Transverse colon (tissue), 4 donors: ENCODE data around the gene LARP4. TPM values are rescaled to one million over a fixed set of nuclear protein-coding genes. Genes with fewer than 3 reads are reported as not detected.

Experiments
- DNase-seq: peaks from one replicate; pipeline ENCODE4 v3.0.0-alpha.2; 2019
- H3K27ac ChIP-seq, 4 donors: fragments of 200-600 bp; sonication (generic); 2 replicates each; pipeline ENCODE4 v1.5.1; 2016 to 2018; ENCODE audit warnings: inconsistent platforms in 4 of 4
- H3K27me3 ChIP-seq: fragments of 200-600 bp; sonication (generic); 2 replicates; pipeline ENCODE4 v1.5.1; 2017; ENCODE audit warnings: inconsistent platforms
- H3K36me3 ChIP-seq, 4 donors: fragments of 200-600 bp; sonication (generic); 2 replicates each; pipeline ENCODE4 v1.5.1; 2017 to 2019; ENCODE audit warnings: inconsistent platforms in 4 of 4
- H3K4me1 ChIP-seq, 4 donors: fragments of 200-600 bp; sonication (generic); 2 replicates each; pipeline ENCODE4 v1.5.1; 2017 to 2020; ENCODE audit warnings: inconsistent platforms in 4 of 4
- H3K4me3 ChIP-seq, 4 donors: fragments of 200-600 bp; sonication (generic); 1 replicate in 1 of 4; 2 replicates in 3 of 4; pipeline versions ENCODE4 v1.5.1 to v1.6.1; 2017 to 2019; ENCODE audit warnings: inconsistent platforms in 4 of 4
- H3K9me3 ChIP-seq, 2 donors: fragments of 200-600 bp; sonication (generic); 2 replicates each; pipeline ENCODE4 v1.5.1; 2017 to 2019; ENCODE audit warnings: inconsistent platforms in 2 of 2
- EP300 ChIP-seq: sonication (generic); formaldehyde crosslinking; IDR thresholded peaks from one replicate; pipeline ENCODE4 v1.6.1; 2017; ENCODE audit warnings: antibody characterized with exemption, low read depth
- POLR2A ChIP-seq: fragments of 450-650 bp; IDR thresholded peaks from one replicate; pipeline ENCODE4 v1.6.1; 2016; ENCODE audit warnings: antibody characterized with exemption, mild to moderate bottlenecking, moderate library complexity
- POLR2AphosphoS5 ChIP-seq, 3 donors: sonication (generic); formaldehyde crosslinking; IDR thresholded peaks; one replicate each; pipeline ENCODE4 v1.6.1; 2016; ENCODE audit warnings: antibody characterized with exemption in 3 of 3
- WGBS, 2 donors: methylation state at CpG; one replicate each; pipeline ENCODE4 v1.1.5; 2018; ENCODE audit warnings: low coverage in 1 of 2; 5-methylcytosine and 5-hydroxymethylcytosine counted together
- in situ Hi-C, 4 donors: fragments of 200-750 bp; cut with MboI; loops; one replicate each; pipeline versions ENCODE4 v1.15.0 to v1.15.1; 2017; ENCODE audit warnings: low sequenced_read_pairs in 3 of 4, low pct_ligation_motif_present in 1 of 4, low pct_unique_long_range_greater_than_20kb in 1 of 4
- intact Hi-C: fragments of 100-400 bp; cut with DNase I; formaldehyde crosslinking; loops from one replicate; pipeline ENCODE4 v1.15.1; 2023; ENCODE audit warnings: low total_unique reads
- total RNA-seq, 4 donors: library from RNA; depleted of rRNA; stranded (reverse); fragments of >200 nt; gene quantifications; one replicate each; pipeline ENCODE4 v1.1.0, GENCODE V29; 2016
- TF ChIP-seq, protein P1 (sequence below), 5 experiments: fragments of 200-600 bp in 3 of 5; fragments of 450-650 bp in 2 of 5; sonication (generic) in 3 of 5; IDR thresholded peaks; 1 replicate in 2 of 5; 2 replicates in 3 of 5; pipeline ENCODE4 v1.5.1; 2016 to 2017; ENCODE audit warnings: antibody characterized with exemption in 5 of 5, inconsistent platforms in 3 of 5, mild to moderate bottlenecking in 2 of 5, moderate library complexity in 1 of 5

The LARP4 gene
- total RNA-seq, 4 donors from 2014 or later, result 13.5 to 58.1 (median 39.6) TPM

DNA sequence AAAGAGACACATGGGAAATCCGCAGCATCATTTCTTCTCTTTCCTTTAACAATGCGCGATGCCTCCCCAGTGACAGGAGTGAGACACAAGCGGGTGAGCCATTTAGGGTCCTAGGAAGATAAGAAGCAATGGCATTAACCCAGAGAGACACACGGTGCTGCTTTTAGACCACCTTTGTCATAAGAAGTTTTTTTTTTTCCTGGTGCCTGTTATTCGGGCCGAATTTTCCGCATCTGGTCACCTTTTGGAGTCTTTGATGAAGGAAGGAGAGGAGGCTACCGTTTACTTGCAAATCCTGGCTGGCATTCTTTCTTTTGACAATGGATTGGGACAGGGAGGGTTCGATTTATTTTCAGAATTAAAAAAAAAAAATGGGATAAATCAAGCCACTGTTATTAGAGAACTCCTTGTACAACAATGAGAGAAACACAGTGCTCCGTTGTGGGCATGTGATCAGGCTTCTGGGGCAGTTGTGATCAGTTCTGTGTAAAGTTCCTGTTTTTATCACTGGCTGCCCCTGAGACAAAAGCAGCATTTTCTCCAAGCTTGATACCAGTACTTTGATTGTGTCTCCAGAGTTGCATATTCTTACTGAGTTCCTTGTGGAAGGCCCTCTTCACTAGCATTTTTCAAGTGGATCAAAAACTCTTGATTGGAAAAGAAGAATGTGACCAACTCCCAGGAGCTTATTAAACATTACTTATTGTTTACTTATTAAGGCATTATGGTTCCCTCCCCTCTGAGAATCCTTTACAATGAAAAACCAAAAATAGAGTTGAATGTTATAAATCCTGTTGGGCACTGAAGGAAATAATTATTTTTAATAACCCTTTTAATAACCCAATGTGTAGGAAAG is 105.2 kb downstream of the LARP4 start:
- TF ChIP-seq POLR2A (no peak), EP300 (no peak), POLR2AphosphoS5 (IDR thresholded peaks at IDR 0.05) (peak in 1 of 3 donors; percentile 10)
- TF ChIP-seq, protein P1, sequence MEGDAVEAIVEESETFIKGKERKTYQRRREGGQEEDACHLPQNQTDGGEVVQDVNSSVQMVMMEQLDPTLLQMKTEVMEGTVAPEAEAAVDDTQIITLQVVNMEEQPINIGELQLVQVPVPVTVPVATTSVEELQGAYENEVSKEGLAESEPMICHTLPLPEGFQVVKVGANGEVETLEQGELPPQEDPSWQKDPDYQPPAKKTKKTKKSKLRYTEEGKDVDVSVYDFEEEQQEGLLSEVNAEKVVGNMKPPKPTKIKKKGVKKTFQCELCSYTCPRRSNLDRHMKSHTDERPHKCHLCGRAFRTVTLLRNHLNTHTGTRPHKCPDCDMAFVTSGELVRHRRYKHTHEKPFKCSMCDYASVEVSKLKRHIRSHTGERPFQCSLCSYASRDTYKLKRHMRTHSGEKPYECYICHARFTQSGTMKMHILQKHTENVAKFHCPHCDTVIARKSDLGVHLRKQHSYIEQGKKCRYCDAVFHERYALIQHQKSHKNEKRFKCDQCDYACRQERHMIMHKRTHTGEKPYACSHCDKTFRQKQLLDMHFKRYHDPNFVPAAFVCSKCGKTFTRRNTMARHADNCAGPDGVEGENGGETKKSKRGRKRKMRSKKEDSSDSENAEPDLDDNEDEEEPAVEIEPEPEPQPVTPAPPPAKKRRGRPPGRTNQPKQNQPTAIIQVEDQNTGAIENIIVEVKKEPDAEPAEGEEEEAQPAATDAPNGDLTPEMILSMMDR (IDR thresholded peaks at IDR 0.05), result no peak
- intact Hi-C loops (no loop called here), in situ Hi-C loops (loop anchor here in 3 of 4 donors (5.0 to 10.0 kb wide), 2 partner anchors 129 to 131 kb away; no protein-coding TSS in a partner anchor)
- no peaks in the 10 kb centered on the region for H3K36me3 ChIP-seq
- peak overlapping the region; percentile 68 to 80 (median 76) for H3K4me3 ChIP-seq
- peak; percentile 32 for DNase-seq
- no peaks in the 10 kb centered on the region for H3K27me3 ChIP-seq
- WGBS, 2 donors, result 1 to 2% methylated on average over 8 to 11 of the region's 11 CpGs
- H3K27ac ChIP-seq, result peak overlapping the region; percentile 92 to 99 (median 93)
- peaks cover 26 to 54% (median 38%) of the 10 kb centered on the region in 4 donors for H3K4me1 ChIP-seq
- H3K9me3 ChIP-seq, result no peaks in the 10 kb centered on the region

DNA sequence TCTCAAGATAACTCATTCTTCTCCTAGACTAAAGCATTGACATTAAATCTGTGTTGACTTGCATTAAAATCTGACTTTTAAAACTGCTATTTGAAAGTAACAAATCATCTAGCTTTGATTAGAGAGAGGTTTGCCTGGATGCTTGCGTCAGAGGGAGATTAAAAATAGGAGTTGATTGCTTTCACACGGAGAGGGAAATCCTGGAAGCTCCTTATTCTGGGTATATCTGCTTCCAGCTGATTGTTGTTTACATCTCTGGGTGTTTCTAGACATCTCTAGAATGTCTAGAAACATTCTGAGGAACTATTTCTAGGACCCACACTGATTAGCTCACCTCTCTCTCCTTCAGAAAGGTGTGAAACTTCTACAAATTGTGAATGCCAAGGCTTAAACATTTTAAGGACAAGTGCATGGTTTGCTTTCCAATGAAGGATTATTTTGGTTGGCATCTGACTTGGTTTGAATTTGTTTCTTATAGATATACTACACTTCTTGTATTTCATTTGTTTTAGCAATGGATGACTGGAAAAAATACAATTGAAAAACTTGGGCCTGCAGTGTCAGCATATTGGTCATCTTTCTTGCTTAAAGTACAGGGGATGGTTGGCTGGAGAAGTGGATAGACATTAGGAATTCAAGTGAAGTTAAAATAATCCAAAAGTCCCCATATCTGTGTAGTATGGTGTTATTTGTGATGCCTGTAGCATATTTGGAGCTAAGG is 106.2 kb downstream of the LARP4 start:
- Histone ChIP-seq H3K27me3 (no peaks in the 10 kb centered on the region), H3K9me3 (no peaks in the 10 kb centered on the region), H3K36me3 (no peaks in the 10 kb centered on the region), H3K4me1 (peaks cover 26 to 54% (median 38%) of the 10 kb centered on the region in 4 donors), H3K27ac (peak overlapping the region; percentile 92 to 99 (median 93)), H3K4me3 (peak overlapping the region in 3 of 4 donors; percentile 68 to 80 (median 78))
- in situ Hi-C loops (loop anchor here in 3 of 4 donors (5.0 to 10.0 kb wide), 2 partner anchors 128 to 130 kb away; no protein-coding TSS in a partner anchor), intact Hi-C loops (no loop called here)
- WGBS, 2 donors, result 16 to 41% methylated on average over 2 of the region's 2 CpGs
- TF ChIP-seq POLR2AphosphoS5 (IDR thresholded peaks at IDR 0.05) (no peak), POLR2A (no peak), EP300 (no peak)
- TF ChIP-seq, protein P1 (IDR thresholded peaks at IDR 0.05), result no peak
- DNase-seq, result no peak

DNA sequence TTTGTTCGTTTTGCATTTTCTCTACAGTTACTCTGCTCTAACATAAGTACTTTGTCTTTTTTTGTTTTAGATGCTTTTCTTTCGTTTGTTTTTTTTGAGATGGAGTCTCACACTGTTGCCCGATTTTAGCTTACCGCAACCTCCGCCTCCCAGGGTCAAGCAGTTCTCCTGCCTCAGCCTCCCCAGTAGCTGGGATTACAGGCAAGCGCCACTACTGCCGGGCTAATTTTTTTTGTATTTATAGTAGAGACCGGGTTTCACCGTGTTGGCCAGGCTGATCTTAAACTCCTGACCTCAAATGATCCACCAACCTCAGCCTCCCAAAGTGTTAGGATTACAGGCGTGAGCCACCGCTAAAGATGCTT is 106.8 kb downstream of the LARP4 start:
- peaks cover 26 to 54% (median 38%) of the 10 kb centered on the region in 4 donors for H3K4me1 ChIP-seq

More for the DNA sequence above, 106.8 kb downstream of the LARP4 start:
- Histone ChIP-seq H3K27me3 (no peaks in the 10 kb centered on the region), H3K9me3 (no peaks in the 10 kb centered on the region), H3K4me3 (no peak overlapping the region), H3K27ac (peak overlapping the region in 2 of 4 donors; percentile 92 to 93), H3K36me3 (no peaks in the 10 kb centered on the region)
- in situ Hi-C loops (loop anchor here in 3 of 4 donors (5.0 to 10.0 kb wide), 2 partner anchors 127 to 130 kb away; no protein-coding TSS in a partner anchor), intact Hi-C loops (no loop called here)
- TF ChIP-seq POLR2AphosphoS5 (IDR thresholded peaks at IDR 0.05) (no peak), POLR2A (no peak), EP300 (no peak)
- TF ChIP-seq, protein P1 (IDR thresholded peaks at IDR 0.05), result no peak
- WGBS, 2 donors, result 45 to 76% methylated on average over 5 to 11 of the region's 11 CpGs
- no peak for DNase-seq
